HEK293T (cell line): ENCODE measurements around the gene DBI.

Source experiments
- BHLHE40 ChIP-seq: fragments of 450-650 bp; IDR thresholded peaks from 2 replicates; pipeline ENCODE4 v1.6.1; 2016; ENCODE audit warnings: mild to moderate bottlenecking, moderate library complexity, borderline replicate concordance
- ELF4 ChIP-seq: fragments of 450-650 bp; IDR thresholded peaks from 2 replicates; pipeline ENCODE4 v1.6.1; 2017; ENCODE audit warnings: antibody characterized with exemption
- FOXK2 ChIP-seq: fragments of 450-650 bp; IDR thresholded peaks from 2 replicates; pipeline ENCODE4 v1.6.1; 2016; ENCODE audit warnings: mild to moderate bottlenecking
- FOXM1 ChIP-seq: fragments of 450-650 bp; IDR thresholded peaks from 2 replicates; pipeline ENCODE4 v1.6.1; 2017; ENCODE audit warnings: mild to moderate bottlenecking, borderline replicate concordance
- NFRKB ChIP-seq: fragments of 450-650 bp; IDR thresholded peaks from 2 replicates; pipeline ENCODE4 v1.6.1; 2016; ENCODE audit warnings: mild to moderate bottlenecking, moderate library complexity
- SP1 ChIP-seq: fragments of 450-650 bp; IDR thresholded peaks from 2 replicates; pipeline ENCODE4 v1.6.1; 2017
- SUZ12 ChIP-seq: fragments of 450-650 bp; IDR thresholded peaks from 2 replicates; pipeline ENCODE4 v1.6.1; 2016; ENCODE audit warnings: mild to moderate bottlenecking
- ZNF384 ChIP-seq: fragments of 450-650 bp; IDR thresholded peaks from 2 replicates; pipeline ENCODE4 v1.6.1; 2016

- no peak for TF ChIP-seq SUZ12
- no peak for TF ChIP-seq ELF4
- no peak for TF ChIP-seq ZNF384
- TF ChIP-seq FOXK2, result no peak
- no peak for TF ChIP-seq BHLHE40
- TF ChIP-seq NFRKB, result no peak
- TF ChIP-seq FOXM1, result no peak
- TF ChIP-seq SP1, result no peak
Observed at GRCh38 chr2:119332953-119333352, 33.8 kb upstream of the DBI start.
